HL-60/S4 treated with phorbol 12-myristate 13-acetate at 8.2 ng/mL for 4 days and 3 days (cell line): ENCODE results near the gene TRIM66.
"Not testable (repeated sequence)": the region's sequence is repeated elsewhere in the genome, so short reads cannot be mapped to it uniquely, and the experiment has no call there.

Source experiments
- in situ Hi-C: fragments of 300-500 bp; cut with MboI; formaldehyde crosslinking; loops from 2 replicates; pipeline ENCODE4 v1.15.0; 2022; ENCODE audit warnings: low sequenced_read_pairs

Gene TRIM66

GRCh38 chr11:8692417-8692816, 10.0 kb upstream of the TRIM66 start:
- in situ Hi-C loops, result no loop called here

GRCh38 chr11:8691601-8692000, 9.1 kb upstream of the TRIM66 start:
- in situ Hi-C loops, result no loop called here

GRCh38 chr11:8690374-8691342, 8.2 kb upstream of the TRIM66 start:
- in situ Hi-C loops, result no loop called here

- in situ Hi-C loops, result no loop called here
These were observed 7.3 kb upstream of the TRIM66 start for GRCh38 chr11:8689726-8690255.

- in situ Hi-C loops, result no loop called here
These were observed 6.2 kb upstream of the TRIM66 start for GRCh38 chr11:8688414-8689362.

- in situ Hi-C loops, result no loop called here
These were observed 3.9 kb upstream of the TRIM66 start for GRCh38 chr11:8686325-8686724.

- in situ Hi-C loops, result no loop called here
These were observed 3.4 kb upstream of the TRIM66 start for GRCh38 chr11:8685820-8686219.

- in situ Hi-C loops, result no loop called here
These were observed 2.8 kb upstream of the TRIM66 start for GRCh38 chr11:8685306-8685705.

GRCh38 chr11:8684600-8685290, 2.3 kb upstream of the TRIM66 start:
- in situ Hi-C loops, result no loop called here

GRCh38 chr11:8683115-8683807, 796 bp upstream of the TRIM66 start:
- in situ Hi-C loops, result no loop called here

- in situ Hi-C loops, result no loop called here
These were observed 595 bp downstream of the TRIM66 start for GRCh38 chr11:8681837-8682302.

- in situ Hi-C loops, result no loop called here
These were observed 3.5 kb downstream of the TRIM66 start for GRCh38 chr11:8679006-8679405.

GRCh38 chr11:8676458-8676857, 6.0 kb downstream of the TRIM66 start:
- in situ Hi-C loops, result no loop called here

- in situ Hi-C loops, result no loop called here
These were observed 7.6 kb downstream of the TRIM66 start for GRCh38 chr11:8674859-8675258.

- in situ Hi-C loops, result no loop called here
These were observed 10.1 kb downstream of the TRIM66 start for GRCh38 chr11:8672346-8672745.

GRCh38 chr11:8671651-8672062, 10.8 kb downstream of the TRIM66 start:
- in situ Hi-C loops, result no loop called here

GRCh38 chr11:8671193-8671612, 11.3 kb downstream of the TRIM66 start:
- in situ Hi-C loops, result no loop called here

- in situ Hi-C loops, result not testable (repeated sequence)
These were observed 12.4 kb downstream of the TRIM66 start for GRCh38 chr11:8670081-8670480.

GRCh38 chr11:8665222-8665621, 17.2 kb downstream of the TRIM66 start:
- in situ Hi-C loops, result no loop called here
